ENCODE results near the gene DLGAP1.

Gene DLGAP1

GRCh38 chr18:3791238-3791637 lies 663.9 kb downstream of the DLGAP1 start:
- peak in 2 of 3 donors; percentile 41 for DNase-seq
- no peaks in the 10 kb centered on the region for H3K9me3 ChIP-seq (ENCODE audit: control extremely low read depth in 1 of 5, control insufficient read depth in 4 of 5, insufficient read depth in 2 of 5, low read depth in 1 of 5, low read length in 4 of 5)
- H3K36me3 ChIP-seq (ENCODE audit: control insufficient read depth in 4 of 4, insufficient read depth in 4 of 4, low read length in 3 of 4): no peaks in the 10 kb centered on the region
- POLR2A ChIA-PET: interaction anchor here (1.1 kb wide), 1 partner anchor 209 kb away, joined by 3 read pairs; no protein-coding TSS in a partner anchor
- peak overlapping the region in 3 of 7 experiments; percentile 30 to 74 (median 57) for H3K4me3 ChIP-seq (ENCODE audit: control insufficient read depth in 1 of 7, extremely low read depth in 1 of 7, insufficient read depth in 4 of 7, low read depth in 2 of 7, low read length in 6 of 7)
- no peak overlapping the region for H3K27ac ChIP-seq (ENCODE audit: insufficient read depth in 1 of 2, low read depth in 1 of 2, low read length in 2 of 2, poor library complexity in 1 of 2, severe bottlenecking in 2 of 2)
- peaks cover 9 to 36% (median 25%) of the 10 kb centered on the region in 4 experiments for H3K4me1 ChIP-seq (ENCODE audit: control extremely low read depth in 1 of 4, control insufficient read depth in 4 of 4, insufficient read depth in 4 of 4, low read length in 3 of 4)
- no peaks in the 10 kb centered on the region for H3K27me3 ChIP-seq (replicated peaks in 2 of 5; ENCODE audit: control insufficient read depth in 4 of 5, insufficient read depth in 5 of 5, low read length in 4 of 5)
- CTCF ChIA-PET: interaction anchor here (0.8 to 2.7 kb wide), 3 partner anchors 20 to 204 kb away, joined by 3 to 12 read pairs (median 4); no protein-coding TSS in a partner anchor
- WGBS (ENCODE audit: insufficient coverage): 80% methylated on average over 1 of the region's 4 CpGs

- peak; percentile 72 to 95 (median 94) for DNase-seq
- ChIA-PET CTCF (interaction anchor here (2.7 kb wide), 1 partner anchor 19 kb away, joined by 12 read pairs; no protein-coding TSS in a partner anchor), POLR2A (no interaction called here)
- 6% methylated on average over 3 of the region's 5 CpGs for WGBS (ENCODE audit: insufficient coverage)
- no peaks in the 10 kb centered on the region for H3K27me3 ChIP-seq (replicated peaks in 2 of 5; ENCODE audit: control insufficient read depth in 4 of 5, insufficient read depth in 5 of 5, low read length in 4 of 5)
- peaks cover 9 to 36% (median 25%) of the 10 kb centered on the region in 4 experiments for H3K4me1 ChIP-seq (ENCODE audit: control extremely low read depth in 1 of 4, control insufficient read depth in 4 of 4, insufficient read depth in 4 of 4, low read length in 3 of 4)
- H3K9me3 ChIP-seq (ENCODE audit: control extremely low read depth in 1 of 5, control insufficient read depth in 4 of 5, insufficient read depth in 2 of 5, low read depth in 1 of 5, low read length in 4 of 5): no peaks in the 10 kb centered on the region
- no peak overlapping the region for H3K27ac ChIP-seq (ENCODE audit: insufficient read depth in 1 of 2, low read depth in 1 of 2, low read length in 2 of 2, poor library complexity in 1 of 2, severe bottlenecking in 2 of 2)
- H3K36me3 ChIP-seq (ENCODE audit: control insufficient read depth in 4 of 4, insufficient read depth in 4 of 4, low read length in 3 of 4): no peaks in the 10 kb centered on the region
- peak overlapping the region in 6 of 7 experiments; percentile 22 to 74 (median 42) for H3K4me3 ChIP-seq (ENCODE audit: control insufficient read depth in 1 of 7, extremely low read depth in 1 of 7, insufficient read depth in 4 of 7, low read depth in 2 of 7, low read length in 6 of 7)
Observed at GRCh38 chr18:3790703-3791102, 664.4 kb downstream of the DLGAP1 start.

- no peak overlapping the region for H3K4me3 ChIP-seq (ENCODE audit: control insufficient read depth in 1 of 7, extremely low read depth in 1 of 7, insufficient read depth in 4 of 7, low read depth in 2 of 7, low read length in 6 of 7)
- H3K27ac ChIP-seq (ENCODE audit: insufficient read depth in 1 of 2, low read depth in 1 of 2, low read length in 2 of 2, poor library complexity in 1 of 2, severe bottlenecking in 2 of 2): no peak overlapping the region
- POLR2A ChIA-PET: no interaction called here
- no peak for DNase-seq
- no peaks in the 10 kb centered on the region for H3K27me3 ChIP-seq (replicated peaks in 2 of 5; ENCODE audit: control insufficient read depth in 4 of 5, insufficient read depth in 5 of 5, low read length in 4 of 5)
- WGBS (ENCODE audit: insufficient coverage): no CpG with 5 or more reads among the region's 1 CpG
- H3K9me3 ChIP-seq (ENCODE audit: control extremely low read depth in 1 of 5, control insufficient read depth in 4 of 5, insufficient read depth in 2 of 5, low read depth in 1 of 5, low read length in 4 of 5): peaks cover 0 to 3% (median 0%) of the 10 kb centered on the region in 5 experiments
- CTCF ChIA-PET: interaction anchor here (0.9 to 4.5 kb wide), 4 partner anchors 9 to 209 kb away, joined by 3 to 26 read pairs (median 3); no protein-coding TSS in a partner anchor
- no peaks in the 10 kb centered on the region for H3K36me3 ChIP-seq (ENCODE audit: control insufficient read depth in 4 of 4, insufficient read depth in 4 of 4, low read length in 3 of 4)
- H3K4me1 ChIP-seq (ENCODE audit: control extremely low read depth in 1 of 4, control insufficient read depth in 4 of 4, insufficient read depth in 4 of 4, low read length in 3 of 4): peaks cover 9 to 30% (median 22%) of the 10 kb centered on the region in 4 experiments
Observed at GRCh38 chr18:3789525-3789924, 665.6 kb downstream of the DLGAP1 start.

GRCh38 chr18:3784949-3785348 lies 670.2 kb downstream of the DLGAP1 start:
- no peak overlapping the region for H3K27ac ChIP-seq (ENCODE audit: insufficient read depth in 1 of 2, low read depth in 1 of 2, low read length in 2 of 2, poor library complexity in 1 of 2, severe bottlenecking in 2 of 2)
- peaks cover 0 to under 1% (median 0%) of the 10 kb centered on the region in 4 experiments for H3K4me1 ChIP-seq (ENCODE audit: control extremely low read depth in 1 of 4, control insufficient read depth in 4 of 4, insufficient read depth in 4 of 4, low read length in 3 of 4)
- no peaks in the 10 kb centered on the region for H3K36me3 ChIP-seq (ENCODE audit: control insufficient read depth in 4 of 4, insufficient read depth in 4 of 4, low read length in 3 of 4)
- WGBS (ENCODE audit: insufficient coverage): 100% methylated on average over 1 of the region's 1 CpG
- ChIA-PET CTCF (no interaction called here), POLR2A (no interaction called here)
- H3K4me3 ChIP-seq (ENCODE audit: control insufficient read depth in 1 of 7, extremely low read depth in 1 of 7, insufficient read depth in 4 of 7, low read depth in 2 of 7, low read length in 6 of 7): no peak overlapping the region
- DNase-seq: no peak
- H3K9me3 ChIP-seq (ENCODE audit: control extremely low read depth in 1 of 5, control insufficient read depth in 4 of 5, insufficient read depth in 2 of 5, low read depth in 1 of 5, low read length in 4 of 5): peaks cover 0 to 3% (median 0%) of the 10 kb centered on the region in 5 experiments
- no peaks in the 10 kb centered on the region for H3K27me3 ChIP-seq (replicated peaks in 2 of 5; ENCODE audit: control insufficient read depth in 4 of 5, insufficient read depth in 5 of 5, low read length in 4 of 5)

- Histone ChIP-seq H3K4me3 (ENCODE audit: control insufficient read depth in 1 of 7, extremely low read depth in 1 of 7, insufficient read depth in 4 of 7, low read depth in 2 of 7, low read length in 6 of 7) (no peak overlapping the region), H3K36me3 (ENCODE audit: control insufficient read depth in 4 of 4, insufficient read depth in 4 of 4, low read length in 3 of 4) (no peaks in the 10 kb centered on the region), H3K27ac (ENCODE audit: insufficient read depth in 1 of 2, low read depth in 1 of 2, low read length in 2 of 2, poor library complexity in 1 of 2, severe bottlenecking in 2 of 2) (no peak overlapping the region), H3K4me1 (ENCODE audit: control extremely low read depth in 1 of 4, control insufficient read depth in 4 of 4, insufficient read depth in 4 of 4, low read length in 3 of 4) (no peaks in the 10 kb centered on the region), H3K27me3 (replicated peaks in 2 of 5; ENCODE audit: control insufficient read depth in 4 of 5, insufficient read depth in 5 of 5, low read length in 4 of 5) (no peaks in the 10 kb centered on the region), H3K9me3 (ENCODE audit: control extremely low read depth in 1 of 5, control insufficient read depth in 4 of 5, insufficient read depth in 2 of 5, low read depth in 1 of 5, low read length in 4 of 5) (peaks cover 0 to 3% (median 0%) of the 10 kb centered on the region in 5 experiments)
- DNase-seq: no peak
- WGBS (ENCODE audit: insufficient coverage): no CpG with 5 or more reads among the region's 1 CpG
- ChIA-PET POLR2A (no interaction called here), CTCF (interaction anchor here (0.8 kb wide), 1 partner anchor 87 kb away, joined by 3 read pairs; no protein-coding TSS in a partner anchor)
Observed at GRCh38 chr18:3782901-3783300, 672.2 kb downstream of the DLGAP1 start.

- H3K4me1 ChIP-seq (ENCODE audit: control extremely low read depth in 1 of 4, control insufficient read depth in 4 of 4, insufficient read depth in 4 of 4, low read length in 3 of 4): no peaks in the 10 kb centered on the region
- CTCF ChIA-PET: interaction anchor here (1.0 kb wide), 1 partner anchor 92 kb away, joined by 3 read pairs; no protein-coding TSS in a partner anchor
- H3K27me3 ChIP-seq (replicated peaks in 2 of 5; ENCODE audit: control insufficient read depth in 4 of 5, insufficient read depth in 5 of 5, low read length in 4 of 5): no peaks in the 10 kb centered on the region
- no peak overlapping the region for H3K27ac ChIP-seq (ENCODE audit: insufficient read depth in 1 of 2, low read depth in 1 of 2, low read length in 2 of 2, poor library complexity in 1 of 2, severe bottlenecking in 2 of 2)
- POLR2A ChIA-PET: no interaction called here
- no peak overlapping the region for H3K4me3 ChIP-seq (ENCODE audit: control insufficient read depth in 1 of 7, extremely low read depth in 1 of 7, insufficient read depth in 4 of 7, low read depth in 2 of 7, low read length in 6 of 7)
- H3K36me3 ChIP-seq (ENCODE audit: control insufficient read depth in 4 of 4, insufficient read depth in 4 of 4, low read length in 3 of 4): no peaks in the 10 kb centered on the region
- no peaks in the 10 kb centered on the region for H3K9me3 ChIP-seq (ENCODE audit: control extremely low read depth in 1 of 5, control insufficient read depth in 4 of 5, insufficient read depth in 2 of 5, low read depth in 1 of 5, low read length in 4 of 5)
- WGBS (ENCODE audit: insufficient coverage): no CpG with 5 or more reads among the region's 1 CpG
- no peak for DNase-seq
Observed at GRCh38 chr18:3777719-3778118, 677.4 kb downstream of the DLGAP1 start.

GRCh38 chr18:3777122-3777521 lies 678.0 kb downstream of the DLGAP1 start:
- no peaks in the 10 kb centered on the region for H3K4me1 ChIP-seq (ENCODE audit: control extremely low read depth in 1 of 4, control insufficient read depth in 4 of 4, insufficient read depth in 4 of 4, low read length in 3 of 4)
- no CpG with 5 or more reads among the region's 5 CpGs for WGBS (ENCODE audit: insufficient coverage)
- H3K27ac ChIP-seq (ENCODE audit: insufficient read depth in 1 of 2, low read depth in 1 of 2, low read length in 2 of 2, poor library complexity in 1 of 2, severe bottlenecking in 2 of 2): no peak overlapping the region
- POLR2A ChIA-PET: no interaction called here
- no peaks in the 10 kb centered on the region for H3K27me3 ChIP-seq (replicated peaks in 2 of 5; ENCODE audit: control insufficient read depth in 4 of 5, insufficient read depth in 5 of 5, low read length in 4 of 5)
- no peaks in the 10 kb centered on the region for H3K9me3 ChIP-seq (ENCODE audit: control extremely low read depth in 1 of 5, control insufficient read depth in 4 of 5, insufficient read depth in 2 of 5, low read depth in 1 of 5, low read length in 4 of 5)
- no peak overlapping the region for H3K4me3 ChIP-seq (ENCODE audit: control insufficient read depth in 1 of 7, extremely low read depth in 1 of 7, insufficient read depth in 4 of 7, low read depth in 2 of 7, low read length in 6 of 7)
- H3K36me3 ChIP-seq (ENCODE audit: control insufficient read depth in 4 of 4, insufficient read depth in 4 of 4, low read length in 3 of 4): no peaks in the 10 kb centered on the region
- DNase-seq: no peak
- CTCF ChIA-PET: interaction anchor here (1.0 kb wide), 1 partner anchor 92 kb away, joined by 3 read pairs; no protein-coding TSS in a partner anchor
